IMR-90 (cell line): ENCODE measurements around the gene IFNL1. TPM values are rescaled to one million over a fixed set of nuclear protein-coding genes. Genes with fewer than 3 reads are reported as not detected.

Source experiments
- ATAC-seq: fragments of 200-7000 bp; cut with Tn5 transposase; 2 replicates; pipeline ENCODE4 v1.9.1; 2020; ENCODE audit warnings: low read depth, mild to moderate bottlenecking, moderate library complexity
- BruUV-seq: library from RNA; stranded (reverse); fragments of 400-500 nt; replicated peaks from 2 replicates; lab custom pipeline; 2021; lab: Mats Ljungman, UMichigan
- CTCF ChIA-PET: fragments of 300-600 bp; formaldehyde crosslinking; extraction: SDS; loops from one replicate; lab custom pipeline; 2021; ENCODE audit warnings: antibody characterized with exemption; lab: Yijun Ruan, JAX
- POLR2A ChIA-PET: fragments of 300-600 bp; sonication (Branson Sonifier 250); formaldehyde crosslinking; loops from one replicate; lab custom pipeline; 2022; ENCODE audit warnings: antibody characterized with exemption; ENCODE audit not compliant: unreplicated experiment; lab: Charles Lee
- DNase-seq: peaks from one replicate; pipeline ENCODE4 v3.0.0; 2013
- H2AFZ ChIP-seq: replicated peaks from 2 replicates; pipeline ENCODE3; 2013; ENCODE audit warnings: low read length, mild to moderate bottlenecking; ENCODE audit not compliant: poor library complexity
- H2AK5ac ChIP-seq: 2 replicates; pipeline ENCODE4 v1.6.1; 2013; ENCODE audit warnings: low read depth, low read length, inconsistent platforms
- H2AK9ac ChIP-seq: replicated peaks from 2 replicates; pipeline ENCODE3; 2013; ENCODE audit warnings: mild to moderate bottlenecking, low read depth, low read length, moderate library complexity; ENCODE audit not compliant: poor library complexity
- H2BK120ac ChIP-seq: 2 replicates; pipeline ENCODE4 v1.6.1; 2013; ENCODE audit warnings: low read depth, low read length, inconsistent platforms
- H2BK15ac ChIP-seq: 3 replicates; pipeline ENCODE4 v1.6.1; 2013; ENCODE audit warnings: low read depth, low read length, inconsistent platforms
- H2BK20ac ChIP-seq: 2 replicates; pipeline ENCODE4 v1.6.1; 2013; ENCODE audit warnings: low read depth, mild to moderate bottlenecking, inconsistent platforms, low read length, moderate library complexity
- H2BK5ac ChIP-seq: 2 replicates; pipeline ENCODE4 v1.6.1; 2013; ENCODE audit warnings: mild to moderate bottlenecking, low read depth, low read length, inconsistent platforms; ENCODE audit not compliant: poor library complexity, severe bottlenecking
- H3K14ac ChIP-seq: replicated peaks from 2 replicates; pipeline ENCODE4 v1.6.1; 2013; ENCODE audit warnings: low read depth, low read length, inconsistent platforms
- H3K18ac ChIP-seq: 2 replicates; pipeline ENCODE4 v1.6.1; 2013; ENCODE audit warnings: low read depth, low read length, control low read depth
- H3K23ac ChIP-seq: 2 replicates; pipeline ENCODE4 v1.6.1; 2013; ENCODE audit warnings: low read depth, low read length, inconsistent platforms
- H3K27ac ChIP-seq: 2 replicates; pipeline ENCODE4 v1.5.1; 2013; ENCODE audit warnings: mild to moderate bottlenecking, control low read depth, low read length; ENCODE audit not compliant: insufficient read depth
- H3K27me3 ChIP-seq: 2 replicates; pipeline ENCODE4 v1.6.1; 2013; ENCODE audit warnings: low read length; ENCODE audit not compliant: control insufficient read depth, insufficient read depth
- H3K36me3 ChIP-seq: 2 replicates; pipeline ENCODE4 v1.6.1; 2013; ENCODE audit warnings: low read length, mixed read lengths; ENCODE audit not compliant: control insufficient read depth, insufficient read depth
- H3K4ac ChIP-seq: 2 replicates; pipeline ENCODE4 v1.6.1; 2013; ENCODE audit warnings: low read depth, low read length, inconsistent platforms
- H3K4me1 ChIP-seq: 2 replicates; pipeline ENCODE4 v1.6.1; 2013; ENCODE audit warnings: low read length, mixed read lengths; ENCODE audit not compliant: control insufficient read depth, insufficient read depth
- H3K4me2 ChIP-seq: 2 replicates; pipeline ENCODE4 v1.6.1; 2013; ENCODE audit warnings: low read depth, mild to moderate bottlenecking, control low read depth, low read length, moderate library complexity
- H3K4me3 ChIP-seq: 2 replicates; pipeline ENCODE4 v1.5.1; 2013; ENCODE audit warnings: low read depth, mild to moderate bottlenecking, control low read depth, low read length, moderate library complexity; ENCODE audit not compliant: insufficient read depth
- H3K56ac ChIP-seq: 2 replicates; pipeline ENCODE4 v1.6.1; 2013; ENCODE audit warnings: low read length, inconsistent platforms; ENCODE audit not compliant: insufficient read depth; ENCODE audit errors: extremely low read depth
- H3K79me1 ChIP-seq, 2 experiments: 2 replicates each; pipeline ENCODE4 v1.6.1; 2013; ENCODE audit warnings: low read length in 2 of 2, inconsistent platforms in 1 of 2, low read depth in 1 of 2
- H3K9ac ChIP-seq: 2 replicates; pipeline ENCODE4 v1.6.1; 2013; ENCODE audit warnings: low read depth, low read length, control low read depth
- H3K9me1 ChIP-seq: 2 replicates; pipeline ENCODE4 v1.6.1; 2013; ENCODE audit warnings: low read length, inconsistent platforms; ENCODE audit not compliant: insufficient read depth
- H3K9me3 ChIP-seq: 2 replicates; pipeline ENCODE4 v1.6.1; 2013; ENCODE audit warnings: low read length; ENCODE audit not compliant: control insufficient read depth, insufficient read depth
- H4K20me1 ChIP-seq: 2 replicates; pipeline ENCODE4 v1.6.1; 2013; ENCODE audit warnings: low read length, inconsistent platforms; ENCODE audit not compliant: insufficient read depth
- H4K5ac ChIP-seq: 2 replicates; pipeline ENCODE4 v1.6.1; 2013; ENCODE audit warnings: mild to moderate bottlenecking, low read depth, low read length, control low read depth
- H4K8ac ChIP-seq, 2 experiments: 2 replicates each; pipeline ENCODE4 v1.6.1; 2013; ENCODE audit warnings: low read depth in 2 of 2, low read length in 2 of 2, control low read depth in 1 of 2, inconsistent platforms in 1 of 2
- H4K91ac ChIP-seq: 2 replicates; pipeline ENCODE4 v1.6.1; 2013; ENCODE audit warnings: low read depth, low read length, inconsistent platforms; ENCODE audit not compliant: insufficient read depth
- BHLHE40 ChIP-seq: fragments of 150-350 bp; IDR thresholded peaks from 2 replicates; pipeline ENCODE4 v1.6.1; 2016; ENCODE audit warnings: mild to moderate bottlenecking, low read depth, low read length
- CHD1 ChIP-seq: IDR thresholded peaks from 2 replicates; pipeline ENCODE4 v1.6.1; 2012; ENCODE audit warnings: low read depth, low read length, improper control_type of control experiment
- ELK1 ChIP-seq: fragments of 150-350 bp; IDR thresholded peaks from 2 replicates; pipeline ENCODE4 v1.6.1; 2016; ENCODE audit warnings: low read depth, mild to moderate bottlenecking, low read length, moderate library complexity, borderline replicate concordance
- MAFK ChIP-seq: IDR thresholded peaks from 2 replicates; pipeline ENCODE4 v1.6.1; 2012; ENCODE audit warnings: low read depth, low read length, improper control_type of control experiment
- MAZ ChIP-seq: IDR thresholded peaks from 2 replicates; pipeline ENCODE4 v1.6.1; 2012; ENCODE audit warnings: low read depth, mild to moderate bottlenecking, low read length, improper control_type of control experiment, moderate library complexity, borderline replicate concordance
- MXI1 ChIP-seq: IDR thresholded peaks from 2 replicates; pipeline ENCODE4 v1.6.1; 2012; ENCODE audit warnings: low read depth, mild to moderate bottlenecking, low read length, moderate library complexity, borderline replicate concordance
- POLR2A ChIP-seq: IDR thresholded peaks from 2 replicates; pipeline ENCODE4 v1.6.1; 2012; ENCODE audit warnings: mild to moderate bottlenecking, low read depth, low read length
- RAD21 ChIP-seq: IDR thresholded peaks from 2 replicates; pipeline ENCODE4 v1.6.1; 2012; ENCODE audit warnings: low read length, improper control_type of control experiment
- RFX5 ChIP-seq: IDR thresholded peaks from 2 replicates; pipeline ENCODE4 v1.8.0; 2012; ENCODE audit warnings: low read depth, mild to moderate bottlenecking, low read length, moderate library complexity
- SMC3 ChIP-seq: fragments of 150-350 bp; IDR thresholded peaks from 2 replicates; pipeline ENCODE4 v1.6.1; 2016; ENCODE audit warnings: low read depth, mild to moderate bottlenecking, antibody characterized with exemption, low read length, moderate library complexity
- USF2 ChIP-seq: fragments of 150-350 bp; IDR thresholded peaks from 2 replicates; pipeline ENCODE4 v1.6.1; 2017; ENCODE audit warnings: mild to moderate bottlenecking, antibody characterized with exemption, low read length, low read depth
- WGBS, 2 experiments: methylation state at CpG; one replicate each; pipeline versions ENCODE4 v1.1.5 to v1.1.7; 2013; ENCODE audit warnings: missing lambda C conversion rate in 2 of 2; ENCODE audit not compliant: insufficient read length in 1 of 2; ENCODE audit errors: extremely low coverage in 2 of 2; 5-methylcytosine and 5-hydroxymethylcytosine counted together
- dilution Hi-C: fragments of 300-500 bp; cut with HindIII; formaldehyde crosslinking; loops from one replicate; pipeline ENCODE4 v1.14.3; 2018; ENCODE audit warnings: low sequenced_read_pairs; ENCODE audit not compliant: unreplicated experiment
- in situ Hi-C: fragments of 300-500 bp; cut with MboI; formaldehyde crosslinking; loops from 3 replicates; pipeline ENCODE4 v1.14.3; 2019; ENCODE audit warnings: low sequenced_read_pairs, inconsistent platforms, mixed read lengths
- intact Hi-C: fragments of 100-400 bp; cut with micrococcal nuclease; formaldehyde crosslinking; loops from 2 replicates; pipeline ENCODE4 v1.10.0; 2022
- polyA plus RNA-seq, 3 experiments: library from polyadenylated mRNA; depleted of rRNA; stranded (reverse); fragments of >200 nt; gene quantifications; 2 replicates each; pipeline ENCODE4 v1.2.3, GENCODE V29; 2012; ENCODE audit warnings: low replicate concordance in 1 of 3
- total RNA-seq: library from RNA; depleted of rRNA; stranded (reverse); fragments of >200 nt; gene quantifications from 2 replicates; pipeline ENCODE4 v1.2.3, GENCODE V29; 2012
- TF ChIP-seq, protein P1 (sequence below): conservative IDR thresholded peaks from 2 replicates; pipeline ENCODE4 v1.5.1; 2012; ENCODE audit warnings: mild to moderate bottlenecking, low read depth, low read length, improper control_type of control experiment

IFNL1 gene
- total and polyA plus RNA-seq, 2 of the 4 experiments (the other 2 are of a cell fraction), result not detected

GRCh38 chr19:39308531-39309304 is 12.5 kb downstream of the IFNL1 start:
- Histone ChIP-seq H2AK5ac (no peak overlapping the region), H4K91ac (no peak overlapping the region), H3K9ac (no peak overlapping the region), H3K56ac (no peak overlapping the region), H3K4me2 (no peak overlapping the region), H2AK9ac (no peak overlapping the region), H4K5ac (no peak overlapping the region), H2BK120ac (no peak overlapping the region), H4K20me1 (no peaks in the 10 kb centered on the region; the same call in 1 of the 2 replicates), H3K9me1 (no peaks in the 10 kb centered on the region; the same call in 1 of the 2 replicates), H2AFZ (no peak overlapping the region), H3K79me1 (no peaks in the 10 kb centered on the region), H3K18ac (no peak overlapping the region), H2BK5ac (no peak overlapping the region), H2BK20ac (no peak overlapping the region), H3K36me3 (no peaks in the 10 kb centered on the region), H3K14ac (no peak overlapping the region), H3K4me3 (no peak overlapping the region), H3K27ac (no peak overlapping the region), H2BK15ac (no peak overlapping the region), H4K8ac (no peak overlapping the region), H3K4ac (no peak overlapping the region), H3K4me1 (no peaks in the 10 kb centered on the region; the same call in 1 of the 2 replicates), H3K9me3 (peaks cover 8% of the 10 kb centered on the region), H3K27me3 (peaks cover 56% of the 10 kb centered on the region), H3K23ac (no peak overlapping the region)
- DNase-seq (no peak), ATAC-seq (no peak)
- in situ Hi-C loops (no loop called here), dilution Hi-C loops (no loop called here), intact Hi-C loops (no loop called here)
- POLR2A ChIA-PET, result no interaction called here
- TF ChIP-seq SMC3, result no peak
- TF ChIP-seq CHD1, result no peak
- TF ChIP-seq RFX5, result no peak
- no peak for TF ChIP-seq POLR2A
- TF ChIP-seq MXI1, result no peak
- no peak for TF ChIP-seq MAZ
- no peak for TF ChIP-seq RAD21
- TF ChIP-seq USF2, result no peak
- TF ChIP-seq, protein P1, sequence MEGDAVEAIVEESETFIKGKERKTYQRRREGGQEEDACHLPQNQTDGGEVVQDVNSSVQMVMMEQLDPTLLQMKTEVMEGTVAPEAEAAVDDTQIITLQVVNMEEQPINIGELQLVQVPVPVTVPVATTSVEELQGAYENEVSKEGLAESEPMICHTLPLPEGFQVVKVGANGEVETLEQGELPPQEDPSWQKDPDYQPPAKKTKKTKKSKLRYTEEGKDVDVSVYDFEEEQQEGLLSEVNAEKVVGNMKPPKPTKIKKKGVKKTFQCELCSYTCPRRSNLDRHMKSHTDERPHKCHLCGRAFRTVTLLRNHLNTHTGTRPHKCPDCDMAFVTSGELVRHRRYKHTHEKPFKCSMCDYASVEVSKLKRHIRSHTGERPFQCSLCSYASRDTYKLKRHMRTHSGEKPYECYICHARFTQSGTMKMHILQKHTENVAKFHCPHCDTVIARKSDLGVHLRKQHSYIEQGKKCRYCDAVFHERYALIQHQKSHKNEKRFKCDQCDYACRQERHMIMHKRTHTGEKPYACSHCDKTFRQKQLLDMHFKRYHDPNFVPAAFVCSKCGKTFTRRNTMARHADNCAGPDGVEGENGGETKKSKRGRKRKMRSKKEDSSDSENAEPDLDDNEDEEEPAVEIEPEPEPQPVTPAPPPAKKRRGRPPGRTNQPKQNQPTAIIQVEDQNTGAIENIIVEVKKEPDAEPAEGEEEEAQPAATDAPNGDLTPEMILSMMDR, result no peak
- no peak for TF ChIP-seq ELK1
- TF ChIP-seq MAFK, result no peak
- TF ChIP-seq BHLHE40, result no peak
- BruUV-seq, result no TSS peak
- CTCF ChIA-PET, result no interaction called here
- 70% methylated on average over 2 of the region's 18 CpGs; no CpG with 5 or more reads in 1 of the 2 experiments for WGBS, 2 experiments
